IMR-90 (cell line): ENCODE data around the gene CCDC88C. TPM values are rescaled to one million over a fixed set of nuclear protein-coding genes. Genes with fewer than 3 reads are reported as not detected.

ENCODE experiments used
- ATAC-seq: fragments of 200-7000 bp; cut with Tn5 transposase; 2 replicates; pipeline ENCODE4 v1.9.1; 2020; ENCODE audit warnings: low read depth, mild to moderate bottlenecking, moderate library complexity
- BruUV-seq: library from RNA; stranded (reverse); fragments of 400-500 nt; replicated peaks from 2 replicates; lab custom pipeline; 2021; lab: Mats Ljungman, UMichigan
- CTCF ChIA-PET: fragments of 300-600 bp; formaldehyde crosslinking; extraction: SDS; loops from one replicate; lab custom pipeline; 2021; ENCODE audit warnings: antibody characterized with exemption; lab: Yijun Ruan, JAX
- POLR2A ChIA-PET: fragments of 300-600 bp; sonication (Branson Sonifier 250); formaldehyde crosslinking; loops from one replicate; lab custom pipeline; 2022; ENCODE audit warnings: antibody characterized with exemption; ENCODE audit not compliant: unreplicated experiment; lab: Charles Lee
- DNase-seq: peaks from one replicate; pipeline ENCODE4 v3.0.0; 2013
- H2AFZ ChIP-seq: replicated peaks from 2 replicates; pipeline ENCODE3; 2013; ENCODE audit warnings: low read length, mild to moderate bottlenecking; ENCODE audit not compliant: poor library complexity
- H2AK5ac ChIP-seq: 2 replicates; pipeline ENCODE4 v1.6.1; 2013; ENCODE audit warnings: low read depth, low read length, inconsistent platforms
- H2AK9ac ChIP-seq: replicated peaks from 2 replicates; pipeline ENCODE3; 2013; ENCODE audit warnings: mild to moderate bottlenecking, low read depth, low read length, moderate library complexity; ENCODE audit not compliant: poor library complexity
- H2BK120ac ChIP-seq: 2 replicates; pipeline ENCODE4 v1.6.1; 2013; ENCODE audit warnings: low read depth, low read length, inconsistent platforms
- H2BK15ac ChIP-seq: 3 replicates; pipeline ENCODE4 v1.6.1; 2013; ENCODE audit warnings: low read depth, low read length, inconsistent platforms
- H2BK20ac ChIP-seq: 2 replicates; pipeline ENCODE4 v1.6.1; 2013; ENCODE audit warnings: low read depth, mild to moderate bottlenecking, inconsistent platforms, low read length, moderate library complexity
- H2BK5ac ChIP-seq: 2 replicates; pipeline ENCODE4 v1.6.1; 2013; ENCODE audit warnings: mild to moderate bottlenecking, low read depth, low read length, inconsistent platforms; ENCODE audit not compliant: poor library complexity, severe bottlenecking
- H3K14ac ChIP-seq: replicated peaks from 2 replicates; pipeline ENCODE4 v1.6.1; 2013; ENCODE audit warnings: low read depth, low read length, inconsistent platforms
- H3K18ac ChIP-seq: 2 replicates; pipeline ENCODE4 v1.6.1; 2013; ENCODE audit warnings: low read depth, low read length, control low read depth
- H3K23ac ChIP-seq: 2 replicates; pipeline ENCODE4 v1.6.1; 2013; ENCODE audit warnings: low read depth, low read length, inconsistent platforms
- H3K27ac ChIP-seq: 2 replicates; pipeline ENCODE4 v1.5.1; 2013; ENCODE audit warnings: mild to moderate bottlenecking, control low read depth, low read length; ENCODE audit not compliant: insufficient read depth
- H3K27me3 ChIP-seq: 2 replicates; pipeline ENCODE4 v1.6.1; 2013; ENCODE audit warnings: low read length; ENCODE audit not compliant: control insufficient read depth, insufficient read depth
- H3K36me3 ChIP-seq: 2 replicates; pipeline ENCODE4 v1.6.1; 2013; ENCODE audit warnings: low read length, mixed read lengths; ENCODE audit not compliant: control insufficient read depth, insufficient read depth
- H3K4ac ChIP-seq: 2 replicates; pipeline ENCODE4 v1.6.1; 2013; ENCODE audit warnings: low read depth, low read length, inconsistent platforms
- H3K4me1 ChIP-seq: 2 replicates; pipeline ENCODE4 v1.6.1; 2013; ENCODE audit warnings: low read length, mixed read lengths; ENCODE audit not compliant: control insufficient read depth, insufficient read depth
- H3K4me2 ChIP-seq: 2 replicates; pipeline ENCODE4 v1.6.1; 2013; ENCODE audit warnings: low read depth, mild to moderate bottlenecking, control low read depth, low read length, moderate library complexity
- H3K4me3 ChIP-seq: 2 replicates; pipeline ENCODE4 v1.5.1; 2013; ENCODE audit warnings: low read depth, mild to moderate bottlenecking, control low read depth, low read length, moderate library complexity; ENCODE audit not compliant: insufficient read depth
- H3K56ac ChIP-seq: 2 replicates; pipeline ENCODE4 v1.6.1; 2013; ENCODE audit warnings: low read length, inconsistent platforms; ENCODE audit not compliant: insufficient read depth; ENCODE audit errors: extremely low read depth
- H3K79me1 ChIP-seq, 2 experiments: 2 replicates each; pipeline ENCODE4 v1.6.1; 2013; ENCODE audit warnings: low read length in 2 of 2, inconsistent platforms in 1 of 2, low read depth in 1 of 2
- H3K9ac ChIP-seq: 2 replicates; pipeline ENCODE4 v1.6.1; 2013; ENCODE audit warnings: low read depth, low read length, control low read depth
- H3K9me1 ChIP-seq: 2 replicates; pipeline ENCODE4 v1.6.1; 2013; ENCODE audit warnings: low read length, inconsistent platforms; ENCODE audit not compliant: insufficient read depth
- H3K9me3 ChIP-seq: 2 replicates; pipeline ENCODE4 v1.6.1; 2013; ENCODE audit warnings: low read length; ENCODE audit not compliant: control insufficient read depth, insufficient read depth
- H4K20me1 ChIP-seq: 2 replicates; pipeline ENCODE4 v1.6.1; 2013; ENCODE audit warnings: low read length, inconsistent platforms; ENCODE audit not compliant: insufficient read depth
- H4K5ac ChIP-seq: 2 replicates; pipeline ENCODE4 v1.6.1; 2013; ENCODE audit warnings: mild to moderate bottlenecking, low read depth, low read length, control low read depth
- H4K8ac ChIP-seq, 2 experiments: 2 replicates each; pipeline ENCODE4 v1.6.1; 2013; ENCODE audit warnings: low read depth in 2 of 2, low read length in 2 of 2, control low read depth in 1 of 2, inconsistent platforms in 1 of 2
- H4K91ac ChIP-seq: 2 replicates; pipeline ENCODE4 v1.6.1; 2013; ENCODE audit warnings: low read depth, low read length, inconsistent platforms; ENCODE audit not compliant: insufficient read depth
- BHLHE40 ChIP-seq: fragments of 150-350 bp; IDR thresholded peaks from 2 replicates; pipeline ENCODE4 v1.6.1; 2016; ENCODE audit warnings: mild to moderate bottlenecking, low read depth, low read length
- CHD1 ChIP-seq: IDR thresholded peaks from 2 replicates; pipeline ENCODE4 v1.6.1; 2012; ENCODE audit warnings: low read depth, low read length, improper control_type of control experiment
- ELK1 ChIP-seq: fragments of 150-350 bp; IDR thresholded peaks from 2 replicates; pipeline ENCODE4 v1.6.1; 2016; ENCODE audit warnings: low read depth, mild to moderate bottlenecking, low read length, moderate library complexity, borderline replicate concordance
- MAZ ChIP-seq: IDR thresholded peaks from 2 replicates; pipeline ENCODE4 v1.6.1; 2012; ENCODE audit warnings: low read depth, mild to moderate bottlenecking, low read length, improper control_type of control experiment, moderate library complexity, borderline replicate concordance
- MXI1 ChIP-seq: IDR thresholded peaks from 2 replicates; pipeline ENCODE4 v1.6.1; 2012; ENCODE audit warnings: low read depth, mild to moderate bottlenecking, low read length, moderate library complexity, borderline replicate concordance
- NFE2L2 ChIP-seq: fragments of 150-350 bp; IDR thresholded peaks from 2 replicates; pipeline ENCODE4 v1.6.1; 2016; ENCODE audit warnings: low read depth, mild to moderate bottlenecking, low read length
- POLR2A ChIP-seq: IDR thresholded peaks from 2 replicates; pipeline ENCODE4 v1.6.1; 2012; ENCODE audit warnings: mild to moderate bottlenecking, low read depth, low read length
- RFX5 ChIP-seq: IDR thresholded peaks from 2 replicates; pipeline ENCODE4 v1.8.0; 2012; ENCODE audit warnings: low read depth, mild to moderate bottlenecking, low read length, moderate library complexity
- SMC3 ChIP-seq: fragments of 150-350 bp; IDR thresholded peaks from 2 replicates; pipeline ENCODE4 v1.6.1; 2016; ENCODE audit warnings: low read depth, mild to moderate bottlenecking, antibody characterized with exemption, low read length, moderate library complexity
- whole genome bisulfite sequencing, 2 experiments: methylation state at CpG; one replicate each; pipeline versions ENCODE4 v1.1.5 to v1.1.7; 2013; ENCODE audit warnings: missing lambda C conversion rate in 2 of 2; ENCODE audit not compliant: insufficient read length in 1 of 2; ENCODE audit errors: extremely low coverage in 2 of 2; 5-methylcytosine and 5-hydroxymethylcytosine counted together
- dilution Hi-C: fragments of 300-500 bp; cut with HindIII; formaldehyde crosslinking; loops from one replicate; pipeline ENCODE4 v1.14.3; 2018; ENCODE audit warnings: low sequenced_read_pairs; ENCODE audit not compliant: unreplicated experiment
- in situ Hi-C: fragments of 300-500 bp; cut with MboI; formaldehyde crosslinking; loops from 3 replicates; pipeline ENCODE4 v1.14.3; 2019; ENCODE audit warnings: low sequenced_read_pairs, inconsistent platforms, mixed read lengths
- intact Hi-C: fragments of 100-400 bp; cut with micrococcal nuclease; formaldehyde crosslinking; loops from 2 replicates; pipeline ENCODE4 v1.10.0; 2022
- polyA plus RNA-seq, 3 experiments: library from polyadenylated mRNA; depleted of rRNA; stranded (reverse); fragments of >200 nt; gene quantifications; 2 replicates each; pipeline ENCODE4 v1.2.3, GENCODE V29; 2012; ENCODE audit warnings: low replicate concordance in 1 of 3
- total RNA-seq: library from RNA; depleted of rRNA; stranded (reverse); fragments of >200 nt; gene quantifications from 2 replicates; pipeline ENCODE4 v1.2.3, GENCODE V29; 2012
- TF ChIP-seq, protein P1 (sequence below): conservative IDR thresholded peaks from 2 replicates; pipeline ENCODE4 v1.5.1; 2012; ENCODE audit warnings: mild to moderate bottlenecking, low read depth, low read length, improper control_type of control experiment

The CCDC88C gene
- total and polyA plus RNA-seq, 2 of the 4 experiments (the other 2 are of a cell fraction), result 0.17 to 0.18 TPM

DNA sequence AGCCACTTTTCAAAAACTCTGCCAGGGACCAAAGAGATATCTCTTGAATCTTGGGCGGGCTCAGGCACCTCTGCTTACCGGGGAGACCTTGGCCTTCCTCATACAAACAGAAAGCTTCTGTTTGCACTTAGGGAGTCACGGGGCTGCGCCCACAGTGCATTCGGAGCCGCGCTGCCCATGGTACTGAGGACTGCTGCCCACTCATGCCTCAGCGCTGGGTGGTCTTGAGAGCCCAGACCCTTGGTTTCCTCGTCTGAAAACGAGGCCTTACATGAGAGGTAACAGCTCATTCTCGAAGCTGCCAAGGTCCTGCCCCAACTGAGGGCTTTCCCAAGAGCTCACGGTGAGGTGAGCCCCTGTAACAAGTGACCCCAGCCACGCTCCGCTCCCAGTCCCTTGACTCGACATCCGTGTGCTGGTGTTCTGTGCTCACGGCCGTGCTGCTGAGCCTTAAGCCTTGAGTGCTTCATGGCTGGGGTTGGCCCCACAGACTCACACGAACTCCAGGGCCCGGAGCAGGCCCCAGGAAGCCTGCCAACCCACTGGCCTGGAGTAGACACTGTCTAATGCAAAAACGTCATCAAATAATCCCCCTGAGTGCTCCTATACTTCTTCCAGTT is 125.7 kb downstream of the CCDC88C start:
- H3K79me1 ChIP-seq, result no peaks in the 10 kb centered on the region
- H2AK5ac ChIP-seq, result no peak overlapping the region
- H3K4ac ChIP-seq, result no peak overlapping the region
- intact Hi-C loops, result no loop called here
- no peak for DNase-seq
- no peak overlapping the region for H3K4me3 ChIP-seq
- no peak overlapping the region for H4K91ac ChIP-seq
- no peak overlapping the region for H3K18ac ChIP-seq
- H2AFZ ChIP-seq, result no peak overlapping the region
- 79% methylated on average over 10 of the region's 21 CpGs; no CpG with 5 or more reads in 1 of the 2 experiments for WGBS, 2 experiments
- H2BK20ac ChIP-seq, result no peak overlapping the region
- CTCF ChIA-PET, result no interaction called here
- H3K36me3 ChIP-seq, result no peaks in the 10 kb centered on the region
- no peak overlapping the region for H3K9ac ChIP-seq
- no peak overlapping the region for H3K4me2 ChIP-seq
- no peak for TF ChIP-seq RFX5
- TF ChIP-seq SMC3, result no peak
- TF ChIP-seq NFE2L2, result no peak
- no peak for TF ChIP-seq MAZ
- no peak for TF ChIP-seq BHLHE40
- TF ChIP-seq ELK1, result no peak
- TF ChIP-seq POLR2A, result no peak
- TF ChIP-seq, protein P1, sequence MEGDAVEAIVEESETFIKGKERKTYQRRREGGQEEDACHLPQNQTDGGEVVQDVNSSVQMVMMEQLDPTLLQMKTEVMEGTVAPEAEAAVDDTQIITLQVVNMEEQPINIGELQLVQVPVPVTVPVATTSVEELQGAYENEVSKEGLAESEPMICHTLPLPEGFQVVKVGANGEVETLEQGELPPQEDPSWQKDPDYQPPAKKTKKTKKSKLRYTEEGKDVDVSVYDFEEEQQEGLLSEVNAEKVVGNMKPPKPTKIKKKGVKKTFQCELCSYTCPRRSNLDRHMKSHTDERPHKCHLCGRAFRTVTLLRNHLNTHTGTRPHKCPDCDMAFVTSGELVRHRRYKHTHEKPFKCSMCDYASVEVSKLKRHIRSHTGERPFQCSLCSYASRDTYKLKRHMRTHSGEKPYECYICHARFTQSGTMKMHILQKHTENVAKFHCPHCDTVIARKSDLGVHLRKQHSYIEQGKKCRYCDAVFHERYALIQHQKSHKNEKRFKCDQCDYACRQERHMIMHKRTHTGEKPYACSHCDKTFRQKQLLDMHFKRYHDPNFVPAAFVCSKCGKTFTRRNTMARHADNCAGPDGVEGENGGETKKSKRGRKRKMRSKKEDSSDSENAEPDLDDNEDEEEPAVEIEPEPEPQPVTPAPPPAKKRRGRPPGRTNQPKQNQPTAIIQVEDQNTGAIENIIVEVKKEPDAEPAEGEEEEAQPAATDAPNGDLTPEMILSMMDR, result no peak
- TF ChIP-seq CHD1, result no peak
- no peak for TF ChIP-seq MXI1
- no peak overlapping the region for H3K23ac ChIP-seq
- no peak overlapping the region for H3K56ac ChIP-seq
- H2BK120ac ChIP-seq, result no peak overlapping the region
- H4K5ac ChIP-seq, result no peak overlapping the region
- BruUV-seq, result no TSS peak
- H4K8ac ChIP-seq, result no peak overlapping the region
- H3K9me1 ChIP-seq, result no peaks in the 10 kb centered on the region
- ATAC-seq, result no peak
- dilution Hi-C loops, result no loop called here
- H2BK5ac ChIP-seq, result no peak overlapping the region
- H3K14ac ChIP-seq, result no peak overlapping the region
- no peak overlapping the region for H2AK9ac ChIP-seq
- H3K4me1 ChIP-seq, result no peaks in the 10 kb centered on the region
- no peak overlapping the region for H2BK15ac ChIP-seq
- H3K27ac ChIP-seq, result no peak overlapping the region
- in situ Hi-C loops, result no loop called here
- H3K27me3 ChIP-seq, result peaks cover 2% of the 10 kb centered on the region; the same call in 1 of the 2 replicates
- no peaks in the 10 kb centered on the region for H4K20me1 ChIP-seq
- POLR2A ChIA-PET, result no interaction called here
- H3K9me3 ChIP-seq, result no peaks in the 10 kb centered on the region
